CD4-positive, alpha-beta T cell treated with Interleukin-4 for 4 hours (primary cell): ENCODE measurements around the gene GLI3.

Experiments used
- DNase-seq: peaks from one replicate; pipeline ENCODE4 v3.0.0-alpha.2; 2020

GLI3 gene

DNA sequence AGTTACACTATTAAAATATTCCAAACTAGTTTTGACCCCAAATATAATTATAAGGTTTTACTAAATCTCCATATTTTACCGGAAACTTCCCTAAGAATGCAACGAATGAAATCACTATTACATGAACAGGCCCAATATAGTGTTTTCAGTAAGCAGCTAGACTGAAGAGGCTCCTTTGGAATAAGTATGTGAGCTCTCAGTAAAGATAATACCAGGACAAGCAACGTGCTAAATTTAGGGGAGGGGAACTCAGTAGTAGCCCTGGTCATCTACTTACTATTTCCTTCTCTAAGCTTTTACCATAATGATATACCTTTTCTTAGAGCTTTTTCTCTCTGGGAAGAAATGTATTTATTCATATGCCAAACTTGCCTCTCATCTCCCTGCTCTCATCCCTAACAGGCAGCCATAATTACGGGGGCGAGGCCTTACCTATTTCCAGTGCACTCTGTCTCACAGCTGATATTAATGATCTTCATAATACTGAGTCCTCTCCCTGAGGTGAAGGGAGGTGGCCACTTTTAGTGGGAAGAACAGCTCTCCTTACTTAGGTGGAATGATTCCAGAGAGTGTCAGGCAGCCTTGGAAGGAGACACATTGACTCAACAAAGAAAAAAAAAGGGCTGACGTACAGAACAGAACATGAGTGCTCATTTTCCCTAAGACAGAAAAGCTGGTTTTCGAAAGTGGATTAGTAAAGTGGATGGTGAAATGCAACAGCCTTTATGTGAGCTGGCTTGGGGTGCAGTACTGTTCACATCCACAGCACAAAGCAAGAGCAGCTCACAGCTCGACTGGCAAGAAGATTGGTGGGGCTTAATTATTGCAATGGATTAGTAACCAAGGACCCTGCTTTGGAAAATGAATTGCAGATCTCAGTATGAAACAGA, 165.4 kb downstream of the GLI3 start:
- no peak for DNase-seq

DNA sequence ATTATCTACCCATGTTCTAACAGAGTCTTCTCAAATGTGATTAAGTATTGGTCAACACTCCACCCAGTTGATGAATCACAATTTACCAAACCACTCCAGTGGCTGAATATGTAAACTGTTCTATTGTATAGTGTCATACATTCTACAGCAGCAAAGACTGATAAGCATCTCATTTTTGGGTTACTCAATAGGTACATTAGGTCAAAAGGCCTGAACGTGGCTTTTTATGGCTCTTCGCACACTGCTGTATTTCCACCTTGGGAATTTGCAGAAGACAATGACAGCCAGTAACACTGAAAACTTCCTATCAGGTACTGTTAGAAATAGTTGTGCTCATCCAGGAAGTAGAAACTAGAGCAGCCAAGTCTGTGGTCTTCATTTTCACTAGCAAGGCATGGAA, 166.9 kb downstream of the GLI3 start:
- DNase-seq, result no peak

DNA sequence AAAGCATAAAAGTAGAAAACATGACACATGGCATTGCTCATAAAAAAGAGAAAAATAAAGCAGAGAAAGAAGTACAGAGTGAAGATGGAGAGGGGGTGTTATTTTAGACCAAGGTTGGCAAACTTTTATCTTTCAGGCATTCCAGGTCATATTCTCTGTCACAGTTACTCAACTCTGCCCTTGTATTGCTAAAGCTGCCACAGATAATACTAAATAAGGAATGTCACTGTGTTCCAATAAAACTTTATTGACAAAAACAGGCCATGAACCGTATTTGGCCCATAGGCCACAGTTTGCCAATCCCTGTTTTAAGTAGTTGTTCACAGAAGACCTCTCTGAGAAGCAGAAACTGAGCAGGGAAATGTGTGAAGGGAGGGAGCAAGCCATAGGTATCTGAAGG, 167.4 kb downstream of the GLI3 start:
- no peak for DNase-seq

DNA sequence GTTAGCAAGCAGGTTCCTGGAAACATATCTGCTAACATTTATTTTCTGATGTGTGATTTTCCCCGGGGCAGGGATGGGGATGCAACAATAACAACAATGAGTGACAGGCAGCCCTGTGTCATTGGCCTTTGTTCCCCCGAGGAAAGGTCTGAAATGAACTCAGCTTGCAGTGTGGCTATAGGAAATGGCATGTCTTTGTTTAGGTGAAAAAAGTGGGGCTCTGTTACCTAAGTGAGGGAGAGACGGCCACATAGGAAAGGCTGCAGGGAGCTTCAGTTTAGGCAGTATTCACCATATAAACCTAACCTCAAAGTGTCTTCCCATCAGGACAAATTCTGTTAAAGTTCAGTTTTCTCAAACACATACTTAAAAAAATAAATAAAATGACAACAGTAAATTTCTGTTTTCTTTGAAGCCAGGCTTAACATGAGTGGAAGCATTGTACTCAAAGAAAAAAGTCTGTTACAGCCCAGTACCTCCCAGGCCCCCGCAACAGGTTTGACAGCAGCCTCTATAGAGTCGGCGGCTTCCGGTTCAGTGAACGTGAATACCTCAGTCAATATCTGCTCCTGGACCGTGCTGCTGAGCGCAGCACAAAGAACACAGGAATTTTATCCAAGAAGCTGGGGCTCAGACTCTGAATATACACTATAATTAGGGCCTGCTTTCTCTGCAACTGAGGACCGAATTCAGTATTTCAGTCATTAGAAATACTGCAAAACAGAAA, 168.3 kb downstream of the GLI3 start:
- no peak for DNase-seq

DNA sequence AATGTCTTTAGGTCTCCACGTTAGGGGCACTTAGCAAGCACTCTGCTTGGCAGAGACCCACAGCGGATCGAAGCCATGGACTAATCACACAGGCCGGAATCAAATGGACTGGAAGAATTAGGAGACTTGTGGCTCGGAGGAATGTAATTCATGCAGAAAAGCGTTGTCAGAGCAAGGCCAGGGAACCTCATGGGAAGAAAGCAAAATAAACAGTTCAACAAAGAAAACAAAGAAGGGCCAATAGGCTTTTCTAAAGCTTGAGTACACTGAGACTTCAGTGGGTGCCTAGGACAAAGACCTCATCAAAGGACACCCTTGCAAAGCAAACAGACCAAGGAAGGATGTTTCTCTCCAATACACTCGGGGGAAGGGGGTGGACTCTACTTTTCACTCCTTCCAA, 171.1 kb downstream of the GLI3 start:
- DNase-seq, result no peak

DNA sequence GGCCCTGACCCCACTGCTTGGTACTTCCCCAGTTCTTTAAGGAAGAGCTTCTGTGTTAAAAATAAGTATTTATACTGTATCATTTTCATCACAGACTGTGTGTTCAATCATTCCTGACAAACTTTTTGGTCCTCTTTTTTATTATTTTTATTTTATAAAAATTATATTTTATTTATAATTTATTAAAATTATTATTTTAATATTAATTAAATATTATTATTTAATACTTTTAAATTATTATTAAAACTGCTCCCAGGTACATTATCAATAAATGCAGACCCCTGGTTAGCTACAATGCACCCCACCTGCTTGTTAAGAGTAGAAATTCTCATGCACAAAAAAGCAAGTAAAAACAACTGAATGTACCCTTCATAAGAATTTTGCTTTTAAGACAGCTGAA, 172.0 kb downstream of the GLI3 start:
- DNase-seq, result no peak

DNA sequence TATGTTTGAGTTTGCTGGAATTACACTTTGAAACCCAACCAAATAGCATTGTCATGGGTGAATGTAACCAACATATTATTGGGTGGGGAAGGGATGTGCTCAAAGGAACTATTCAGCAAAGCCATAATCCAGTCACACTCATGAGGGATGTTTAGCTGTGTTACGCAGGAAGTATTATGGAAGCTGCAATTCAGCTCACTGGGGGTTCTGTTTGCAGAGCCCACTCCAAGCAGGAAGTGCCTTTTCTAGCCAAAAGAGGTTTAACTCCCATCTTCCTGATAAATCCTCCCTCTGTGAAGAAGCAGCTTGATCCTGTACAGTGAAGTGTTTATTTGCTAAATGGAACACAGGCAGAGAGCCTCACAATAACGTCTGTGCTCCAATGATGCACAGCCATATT, 172.5 kb downstream of the GLI3 start:
- no peak for DNase-seq

DNA sequence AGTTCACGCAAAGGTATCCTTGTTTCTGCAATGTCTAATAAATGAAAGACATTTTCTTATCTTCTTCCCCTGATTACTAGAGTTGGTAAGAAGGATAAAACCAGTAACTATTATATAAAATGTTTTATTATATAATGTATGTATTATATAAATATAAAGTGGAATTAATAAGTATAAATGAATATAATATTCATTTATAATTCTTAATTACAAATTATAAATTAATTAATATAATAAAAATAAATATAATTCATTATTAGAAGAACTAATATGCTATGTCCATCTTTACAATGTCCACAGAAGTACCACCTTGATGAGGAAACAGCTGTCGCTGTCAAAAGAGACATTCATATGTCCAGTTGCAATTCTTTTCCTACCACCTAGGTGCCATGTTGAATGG, 177.7 kb downstream of the GLI3 start:
- no peak for DNase-seq

DNA sequence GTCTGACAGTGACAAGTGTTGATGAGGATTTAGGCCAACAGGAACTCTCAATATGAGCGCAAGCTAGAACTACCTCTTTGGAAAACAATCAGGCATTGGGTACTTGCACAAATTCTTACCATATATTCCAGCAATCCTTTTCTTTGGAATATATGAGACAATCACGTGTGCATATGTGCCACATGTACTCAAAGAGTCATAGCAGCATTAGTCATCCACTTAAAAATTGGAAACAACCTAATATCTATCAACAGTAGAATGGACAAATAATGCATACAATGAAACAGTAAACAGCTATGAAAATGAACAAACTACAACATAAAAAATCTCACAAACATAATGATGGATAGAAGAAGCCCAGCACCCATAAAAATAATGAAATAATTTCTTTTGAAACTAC, 179.7 kb downstream of the GLI3 start:
- no peak for DNase-seq

DNA sequence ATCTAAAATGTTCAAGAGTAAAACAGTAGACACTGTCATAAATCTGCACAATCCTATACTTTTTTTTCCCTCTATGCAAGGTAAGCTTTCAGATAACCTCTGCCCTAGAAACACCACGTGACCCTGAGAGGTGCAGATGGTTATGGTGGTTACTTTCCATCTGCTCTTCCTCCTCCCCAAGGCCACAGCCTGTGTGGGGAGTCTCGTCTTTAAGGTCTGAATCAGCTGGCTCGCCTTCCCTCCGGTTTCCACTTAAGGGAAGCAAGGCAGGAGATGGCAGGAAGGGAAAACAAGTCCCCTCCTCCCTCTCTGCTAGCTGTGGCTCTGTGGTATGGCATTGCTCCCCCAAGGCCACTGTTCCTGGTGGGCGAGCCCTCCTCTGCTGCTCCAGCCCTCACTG, 181.8 kb downstream of the GLI3 start:
- DNase-seq, result no peak

DNA sequence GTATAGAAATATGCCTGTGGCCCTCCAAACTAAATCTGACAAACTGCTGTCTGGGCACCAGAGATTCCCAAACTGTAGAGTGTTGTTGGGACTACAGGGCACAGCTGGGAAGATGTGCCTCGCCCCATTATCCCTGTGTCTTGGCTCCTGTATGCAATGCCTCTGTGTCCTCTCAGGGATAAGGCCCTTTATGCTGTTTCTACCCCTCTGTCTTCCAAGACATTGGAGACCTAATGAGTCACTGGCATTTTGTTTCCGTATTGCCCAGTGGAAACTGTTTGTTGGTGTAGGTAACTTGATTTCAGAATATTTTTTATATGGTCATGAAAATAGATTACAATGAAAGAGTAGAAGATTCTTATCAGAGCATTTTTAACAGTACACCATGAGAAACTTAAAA, 183.2 kb downstream of the GLI3 start:
- DNase-seq, result no peak

DNA sequence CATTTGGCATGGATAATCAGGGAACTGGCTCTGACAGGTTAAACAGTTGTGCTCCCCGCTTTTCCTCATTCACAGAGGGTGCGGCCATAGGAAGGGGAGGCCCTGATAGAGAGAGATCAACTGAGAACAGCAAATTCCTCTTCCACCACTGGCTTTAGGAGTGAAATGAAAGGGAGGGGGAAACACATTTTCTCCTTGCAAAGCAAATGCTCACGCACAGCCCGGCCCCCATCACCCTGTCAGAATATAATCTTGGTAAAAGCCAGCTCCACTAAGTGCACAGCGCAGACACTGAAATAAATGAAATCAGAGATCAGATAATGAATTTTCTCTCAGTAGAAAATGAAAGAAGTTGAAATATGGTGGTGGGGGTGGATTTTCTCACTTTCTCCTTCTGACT, 187.2 kb downstream of the GLI3 start:
- no peak for DNase-seq

DNA sequence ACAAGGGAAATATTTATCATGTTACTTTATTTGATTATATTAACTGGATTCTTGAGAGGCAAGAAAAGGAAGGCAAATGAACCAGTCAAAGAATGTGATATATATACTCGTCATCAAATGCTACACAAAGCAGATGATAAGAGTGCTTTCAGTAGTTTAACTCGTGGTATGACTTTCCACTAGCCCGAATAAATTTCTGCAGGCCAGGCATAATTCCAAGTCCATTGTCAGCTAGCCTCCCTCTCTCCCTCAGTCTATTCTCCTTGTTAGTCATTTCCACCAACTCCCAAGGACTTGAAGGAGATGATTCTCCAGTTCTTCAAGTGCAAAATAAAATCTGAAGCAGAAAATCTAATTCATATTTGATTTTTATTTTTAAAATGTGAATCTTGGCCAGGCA, 190.5 kb downstream of the GLI3 start:
- DNase-seq, result no peak

DNA sequence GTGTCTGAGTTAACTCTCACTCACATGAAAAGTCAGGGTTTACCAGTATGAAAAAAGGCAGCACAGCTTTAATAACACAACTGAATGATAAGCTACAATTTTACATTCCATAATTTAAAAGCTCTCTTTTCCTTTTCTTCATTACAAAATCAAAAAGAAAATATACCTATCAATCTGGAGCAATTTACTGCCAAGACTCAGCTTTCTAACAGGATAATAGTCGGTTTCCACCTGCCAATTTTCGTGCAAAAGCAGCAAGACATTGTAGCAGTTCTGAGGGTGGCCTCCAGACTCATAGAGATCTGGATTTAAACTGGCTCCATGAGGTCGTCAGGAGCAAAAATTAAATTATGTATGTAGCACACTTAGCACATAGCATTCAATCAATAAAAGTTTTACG, 191.0 kb downstream of the GLI3 start:
- no peak for DNase-seq

DNA sequence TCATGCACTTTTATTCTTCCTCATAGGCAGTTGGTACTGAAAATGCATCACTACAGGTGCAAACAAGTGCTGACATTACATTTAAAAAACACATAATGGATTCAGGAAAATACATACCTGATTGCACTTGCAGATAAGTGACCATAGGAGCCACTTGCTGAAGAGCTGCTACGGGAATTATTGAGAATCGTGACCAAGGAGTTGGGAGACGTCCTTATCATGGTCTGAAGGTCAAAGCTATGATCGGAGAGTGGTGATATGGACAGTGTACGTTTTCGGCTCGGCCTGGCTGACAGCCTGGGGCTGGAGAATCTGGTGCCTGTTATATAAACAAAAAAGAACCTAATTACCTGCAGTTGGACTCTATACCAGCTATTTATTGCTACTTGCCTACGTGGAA, 197.1 kb downstream of the GLI3 start:
- no peak for DNase-seq

DNA sequence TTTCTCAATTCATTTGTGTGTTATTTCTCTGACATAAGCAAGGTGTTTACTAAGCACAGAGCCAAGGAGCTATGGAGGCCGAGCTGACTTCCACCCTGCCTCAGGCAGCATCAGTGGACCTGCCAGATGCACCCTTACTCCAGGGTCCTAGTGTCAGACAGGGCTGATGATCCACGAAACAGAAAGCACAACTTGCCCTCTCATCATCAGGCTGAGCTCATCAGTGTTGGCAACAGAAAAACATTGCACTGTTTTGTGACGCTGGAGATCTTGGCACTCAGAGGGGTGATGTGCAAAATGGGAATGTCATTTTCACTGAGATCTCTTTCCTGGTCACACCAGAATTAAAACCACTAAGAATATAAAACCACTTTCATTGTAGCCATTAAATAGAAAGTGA, 201.8 kb downstream of the GLI3 start:
- no peak for DNase-seq

DNA sequence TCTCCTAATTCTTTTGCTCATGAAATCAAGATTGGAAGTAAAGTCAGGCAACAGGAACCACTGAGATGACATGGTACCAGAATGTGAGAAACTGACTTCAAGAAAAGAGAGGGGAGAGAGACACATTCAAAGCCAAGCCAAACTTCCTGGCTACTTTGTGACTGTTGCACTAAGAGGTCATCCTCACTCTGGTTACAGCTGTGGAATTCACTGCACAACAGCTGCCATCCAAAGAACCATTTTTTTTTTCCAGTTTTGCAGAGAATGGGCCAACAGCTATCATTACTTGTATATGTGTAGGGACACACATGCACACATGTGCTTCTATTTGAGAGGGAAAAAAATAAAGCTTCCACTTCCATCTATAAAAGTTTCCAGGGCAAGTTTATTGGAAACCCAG, 203.5 kb downstream of the GLI3 start:
- DNase-seq, result no peak

DNA sequence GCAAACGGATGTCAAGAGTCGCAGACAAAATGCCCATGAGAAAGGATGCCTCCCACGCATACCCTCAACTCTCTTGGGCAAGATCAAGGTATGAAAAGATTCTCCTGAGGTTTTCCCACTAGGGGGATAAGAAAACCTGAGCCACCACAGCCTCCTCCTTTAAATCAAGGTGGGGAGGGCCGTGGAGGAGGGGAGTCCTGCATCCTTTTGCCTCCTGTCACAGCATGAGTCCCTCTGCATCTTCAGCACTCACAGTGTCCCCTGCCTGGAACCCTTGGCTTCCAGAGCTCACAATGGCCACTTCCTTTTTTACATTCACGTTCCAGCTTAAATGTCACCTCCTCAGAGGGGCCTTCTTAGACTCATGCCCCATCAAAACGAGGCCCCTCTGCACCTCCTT, 207.6 kb downstream of the GLI3 start:
- DNase-seq, result no peak

DNA sequence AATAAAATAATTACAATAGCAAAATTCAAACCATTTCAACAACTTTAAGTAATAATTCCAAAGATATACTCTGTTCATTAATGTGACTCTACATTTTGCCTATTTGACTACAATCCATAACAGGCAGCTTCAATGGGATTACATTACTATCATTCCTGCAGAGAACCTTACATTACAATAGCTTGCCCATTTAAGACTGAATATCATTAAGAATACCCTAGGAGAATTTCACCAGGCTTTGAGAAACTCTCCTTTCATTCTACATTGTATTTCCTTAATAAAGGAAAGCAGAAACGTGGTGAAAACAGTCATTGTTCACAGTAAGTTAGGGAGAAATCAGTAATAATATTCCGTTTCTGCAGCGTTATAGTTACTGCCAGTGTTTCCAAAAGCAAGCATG, 209.5 kb downstream of the GLI3 start:
- DNase-seq, result no peak

DNA sequence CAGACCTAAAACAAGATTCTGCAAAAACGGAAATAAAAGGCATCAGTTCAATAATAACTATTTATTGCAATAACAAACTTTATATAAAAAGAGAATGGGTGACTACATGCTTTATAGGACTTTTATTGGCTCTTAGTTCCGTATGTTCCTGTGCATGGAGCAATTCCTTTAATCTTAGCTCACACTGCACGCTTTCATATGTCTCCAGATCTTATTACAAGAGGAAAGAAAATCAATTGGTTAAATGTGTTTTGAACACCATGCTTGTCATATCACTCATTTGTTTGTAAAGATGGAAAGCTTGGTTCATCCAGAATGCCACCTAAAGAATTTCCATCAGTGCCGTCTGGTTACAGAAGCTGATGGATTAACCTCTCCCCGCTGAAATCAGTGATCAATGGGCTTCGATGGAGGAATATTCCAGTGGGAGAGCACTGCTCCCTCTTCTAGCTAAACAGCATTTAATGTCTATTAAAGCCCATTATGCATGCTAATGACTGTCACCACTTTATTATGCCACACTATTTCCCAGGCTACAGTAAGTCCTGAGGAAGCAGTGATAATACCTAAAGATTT, 210.3 kb downstream of the GLI3 start:
- DNase-seq, result no peak

DNA sequence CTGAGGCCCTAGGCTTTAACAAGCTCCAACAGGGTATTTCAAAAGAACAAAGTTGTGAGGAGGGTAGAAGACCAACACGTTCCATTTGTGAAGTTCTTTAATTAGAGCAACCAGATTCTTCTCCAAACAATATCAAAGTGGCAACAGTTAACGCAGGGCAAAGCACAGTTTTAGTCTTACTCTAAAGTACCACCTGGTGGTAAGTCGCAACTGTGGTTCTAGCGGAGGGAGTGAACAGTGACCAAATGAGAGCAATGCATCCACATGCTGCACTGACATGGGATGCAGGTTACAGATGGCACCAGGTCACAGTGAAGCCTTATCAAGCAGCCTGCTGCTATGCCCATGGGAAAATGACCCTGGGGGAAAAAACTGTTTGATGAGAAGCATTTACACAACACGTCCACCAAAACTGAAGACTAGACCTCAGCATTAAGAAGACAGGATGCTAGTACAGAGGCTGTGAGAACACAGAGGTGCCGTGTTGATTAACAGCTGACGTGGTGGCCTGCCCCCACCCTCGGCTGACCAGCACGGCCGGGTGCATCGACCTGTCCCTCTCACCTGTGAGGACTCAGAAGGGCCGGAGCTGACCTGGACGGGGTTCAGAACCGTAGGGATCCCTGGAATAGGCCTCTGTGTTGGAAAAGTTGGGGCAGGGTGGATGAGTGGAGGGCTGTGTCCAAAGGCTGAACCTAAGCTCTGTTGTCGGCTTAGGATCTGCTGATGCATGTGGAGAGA, 211.2 kb downstream of the GLI3 start:
- DNase-seq, result no peak

DNA sequence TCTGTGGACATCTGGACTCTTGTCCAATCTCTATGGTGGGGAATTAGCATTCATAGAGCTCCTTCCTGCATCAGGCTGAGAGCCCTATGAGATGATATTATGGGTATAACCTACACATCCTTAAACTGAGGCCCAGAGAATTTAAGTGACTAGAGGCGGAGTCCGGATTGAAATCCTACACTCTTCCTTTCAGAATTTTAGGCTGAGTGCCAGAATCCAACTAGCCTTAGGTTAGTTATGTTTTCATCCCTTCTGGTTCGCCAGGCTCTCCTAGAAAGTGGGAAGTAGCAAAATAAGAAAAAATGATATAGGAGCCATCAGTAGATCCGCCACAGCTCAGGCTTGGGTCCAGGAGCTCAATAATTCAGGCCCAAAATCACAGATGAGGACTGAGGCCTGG, 212.5 kb downstream of the GLI3 start:
- DNase-seq, result no peak

DNA sequence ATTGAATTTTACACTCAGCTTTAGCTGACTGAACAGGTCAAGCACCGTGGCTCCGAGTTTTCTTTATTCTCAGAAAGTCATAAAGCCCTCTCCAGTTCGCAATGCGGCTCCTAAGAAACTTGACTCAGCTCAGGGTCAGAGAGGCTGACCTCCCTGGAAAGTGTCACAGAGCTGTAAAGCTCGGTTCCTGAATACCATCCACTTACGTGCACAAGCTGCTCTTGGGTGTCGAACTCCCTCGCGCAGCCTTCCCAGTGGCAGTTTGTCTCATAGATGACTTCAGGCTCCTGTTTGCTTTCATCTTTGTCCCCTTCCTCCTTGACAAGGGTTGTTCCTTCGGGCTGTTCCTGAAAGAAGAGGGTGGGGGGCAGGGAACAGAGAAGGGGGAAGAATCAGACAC, 213.7 kb downstream of the GLI3 start:
- no peak for DNase-seq

DNA sequence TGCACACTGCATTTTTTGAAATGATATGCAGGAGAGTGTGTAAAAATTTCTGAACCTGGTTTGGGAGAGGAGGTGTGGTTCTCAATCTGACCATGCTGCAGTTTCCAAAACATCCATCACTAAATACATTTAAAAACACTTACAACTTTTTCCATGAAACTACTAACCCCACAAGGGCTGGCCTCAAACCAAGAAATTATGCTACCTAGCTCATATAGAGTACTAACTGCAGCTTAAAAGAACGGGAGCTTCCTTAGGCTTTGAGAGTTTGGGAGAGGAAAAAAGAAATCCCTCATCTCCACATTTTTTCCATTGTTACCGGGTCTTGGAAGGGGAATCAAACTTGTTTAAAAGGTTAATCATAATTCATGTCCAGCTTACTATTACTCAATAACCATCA, 214.2 kb downstream of the GLI3 start:
- no peak for DNase-seq
